A549 (cell line): ENCODE measurements around the gene MYRF. TPM values are rescaled to one million over a fixed set of nuclear protein-coding genes. Genes with fewer than 3 reads are reported as not detected.
A peak's percentile ranks its signal among the peaks of the same experiment; 100 is the strongest.

Experiments used
- ATAC-seq, 2 experiments: fragments of 200-7000 bp in 1 of 2; fragments of >200 bp in 1 of 2; cut with Nextera tagmentation in 1 of 2; cut with Tn5 transposase in 1 of 2; 3 replicates each; pipeline versions ENCODE4 v1.8.0 to v1.9.1; 2018 to 2020; ENCODE audit warnings: mild to moderate bottlenecking in 1 of 2, moderate library complexity in 1 of 2
- CTCF ChIA-PET: fragments of 300-600 bp; sonication (Branson Sonifier 250); formaldehyde crosslinking; extraction: SDS; loops from one replicate; lab custom pipeline; 2021; ENCODE audit warnings: antibody characterized with exemption, inconsistent platforms; lab: Yijun Ruan, JAX
- POLR2A ChIA-PET: fragments of 350-600 bp; formaldehyde crosslinking; extraction: SDS; loops from one replicate; lab custom pipeline; 2021; ENCODE audit warnings: antibody characterized with exemption, inconsistent platforms; lab: Yijun Ruan, JAX
- DNase-seq, 2 experiments: peaks; one replicate each; pipeline versions ENCODE4 v3.0.0 to v3.0.0-alpha.2; 2011 to 2016; ENCODE audit warnings: low read depth in 1 of 2, low spot score in 1 of 2
- FAIRE-seq: peaks from 2 replicates; lab custom pipeline; 2011; peaks lifted over from hg19 to GRCh38; lab: Jason Lieb, UNC
- H3K27ac ChIP-seq, 2 experiments: fragments of >200 bp; sonication (Bioruptor Twin); formaldehyde crosslinking; 3 replicates each; pipeline ENCODE4 v1.5.1; 2016 to 2017
- H3K4me1 ChIP-seq: fragments of >200 bp; sonication (Bioruptor Twin); formaldehyde crosslinking; 3 replicates; pipeline ENCODE4 v1.6.1; 2016
- H3K4me2 ChIP-seq: fragments of >200 bp; sonication (Bioruptor Twin); formaldehyde crosslinking; 3 replicates; pipeline ENCODE4 v1.6.1; 2016
- H3K4me3 ChIP-seq: fragments of >200 bp; sonication (Bioruptor Twin); formaldehyde crosslinking; 3 replicates; pipeline ENCODE4 v1.5.1; 2016
- H3K9me3 ChIP-seq: fragments of >200 bp; sonication (Bioruptor Twin); formaldehyde crosslinking; 3 replicates; pipeline ENCODE4 v1.6.1; 2016
- BHLHE40 ChIP-seq: IDR thresholded peaks from 2 replicates; pipeline ENCODE4 v1.6.1; 2012; ENCODE audit warnings: low read depth, low read length, inconsistent platforms
- CBX2 ChIP-seq: fragments of 200-600 bp; sonication (generic); IDR thresholded peaks from 2 replicates; pipeline ENCODE4 v1.6.1; 2016; ENCODE audit warnings: low read depth, mild to moderate bottlenecking, borderline replicate concordance
- HDAC2 ChIP-seq: fragments of 200-600 bp; sonication (generic); IDR thresholded peaks from 2 replicates; pipeline ENCODE4 v1.6.1; 2016
- HOXA7 ChIP-seq: fragments of 250-450 bp; sonication (Bioruptor Pico); IDR thresholded peaks from 2 replicates; pipeline ENCODE4 v1.5.0; 2020; ENCODE audit warnings: mild to moderate bottlenecking, moderate library complexity
- HOXB13 ChIP-seq: fragments of 250-450 bp; sonication (Bioruptor Pico); IDR thresholded peaks from 2 replicates; pipeline ENCODE4 v1.5.0; 2020; ENCODE audit warnings: low read depth, mild to moderate bottlenecking, moderate library complexity
- HOXB5 ChIP-seq: fragments of 250-450 bp; sonication (Bioruptor Pico); IDR thresholded peaks from 2 replicates; pipeline ENCODE4 v1.5.0; 2020; ENCODE audit warnings: mild to moderate bottlenecking, moderate library complexity
- JUNB ChIP-seq: fragments of >200 bp; sonication (Bioruptor Twin); formaldehyde crosslinking; IDR thresholded peaks from 2 replicates; pipeline ENCODE4 v1.6.1; 2016
- MYC ChIP-seq: IDR thresholded peaks from 2 replicates; pipeline ENCODE4 v1.6.1; 2012; ENCODE audit warnings: mild to moderate bottlenecking, inconsistent platforms, low read length, improper control_type of control experiment, borderline replicate concordance
- NPAS2 ChIP-seq: fragments of 250-450 bp; sonication (Bioruptor Pico); IDR thresholded peaks from 2 replicates; pipeline ENCODE4 v1.8.0; 2022; ENCODE audit warnings: mild to moderate bottlenecking, moderate library complexity, borderline replicate concordance
- POLR2A ChIP-seq: IDR thresholded peaks from 2 replicates; pipeline ENCODE4 v1.6.1; 2012; ENCODE audit warnings: mild to moderate bottlenecking, low read length
- POLR2AphosphoS2 ChIP-seq: conservative IDR thresholded peaks from 2 replicates; pipeline ENCODE4 v1.6.1; 2012; ENCODE audit warnings: low read length, improper control_type of control experiment, inconsistent platforms
- RAD21 ChIP-seq, 2 experiments: fragments of >200 bp in 1 of 2; sonication (Bioruptor Twin) in 1 of 2; formaldehyde crosslinking in 1 of 2; IDR thresholded peaks in 1 of 2; conservative IDR thresholded peaks in 1 of 2; 2 replicates in 1 of 2; 3 replicates in 1 of 2; pipeline ENCODE4 v1.6.1; 2012 to 2018; ENCODE audit warnings: inconsistent platforms in 1 of 2
- RCOR1 ChIP-seq: fragments of 150-350 bp; IDR thresholded peaks from 2 replicates; pipeline ENCODE4 v1.6.1; 2014; ENCODE audit warnings: antibody characterized with exemption, low read length, low read depth
- RFX5 ChIP-seq: fragments of 450-650 bp; IDR thresholded peaks from 2 replicates; pipeline ENCODE4 v1.7.1; 2014; ENCODE audit warnings: antibody characterized with exemption, mild to moderate bottlenecking, moderate library complexity
- SMC3 ChIP-seq: fragments of >200 bp; sonication (Bioruptor Twin); formaldehyde crosslinking; IDR thresholded peaks from 3 replicates; pipeline ENCODE4 v1.6.1; 2018; ENCODE audit warnings: inconsistent platforms
- ZC3H11A ChIP-seq: fragments of 450-650 bp; IDR thresholded peaks from 2 replicates; pipeline ENCODE4 v1.6.1; 2014; ENCODE audit warnings: antibody characterized with exemption, mild to moderate bottlenecking
- ZSCAN20 ChIP-seq: fragments of 250-450 bp; sonication (Bioruptor Pico); IDR thresholded peaks from 2 replicates; pipeline ENCODE4 v1.8.0; 2022; ENCODE audit warnings: mild to moderate bottlenecking, moderate library complexity
- WGBS: methylation state at CpG from one replicate; pipeline ENCODE4 v1.1.6; 2017; ENCODE audit errors: missing lambda C conversion rate; 5-methylcytosine and 5-hydroxymethylcytosine counted together
- polyA plus RNA-seq, 4 experiments: library from polyadenylated mRNA; depleted of rRNA in 3 of 4; stranded (reverse); fragments of >200 nt; fragmentation: RNase III in 1 of 4; extraction: RNeasy Plus Mini Kit Qiagen cat#74134 plus additional on column Dnase treatment in 1 of 4; gene quantifications; 2 replicates in 3 of 4; 3 replicates in 1 of 4; pipeline ENCODE4 v1.2.3, GENCODE V29; 2011 to 2017
- TF ChIP-seq, protein P1 (sequence below): fragments of >200 bp; sonication (Bioruptor Twin); formaldehyde crosslinking; IDR thresholded peaks from 3 replicates; pipeline ENCODE4 v1.5.1; 2016
- TF ChIP-seq, protein P2 (sequence below): fragments of 250-450 bp; sonication (Bioruptor Pico); IDR thresholded peaks from 2 replicates; pipeline ENCODE4 v1.5.0; 2021; ENCODE audit warnings: mild to moderate bottlenecking, moderate library complexity, borderline replicate concordance
- TF ChIP-seq, protein P3 (sequence below): fragments of 250-450 bp; sonication (Bioruptor Pico); IDR thresholded peaks from 2 replicates; pipeline ENCODE4 v1.5.0; 2020; ENCODE audit warnings: low read depth, mild to moderate bottlenecking, moderate library complexity
- TF ChIP-seq, protein P4 (sequence below): fragments of >200 bp; sonication (Bioruptor Twin); formaldehyde crosslinking; IDR thresholded peaks from 2 replicates; pipeline ENCODE4 v1.6.1; 2016
- TF ChIP-seq, protein P5 (sequence below): IDR thresholded peaks from 2 replicates; pipeline ENCODE4 v1.6.1; 2012

The MYRF gene
- polyA plus RNA-seq, 2 of the 4 experiments (the other 2 are of a cell fraction) = 14.7 to 22.3 TPM

DNA sequence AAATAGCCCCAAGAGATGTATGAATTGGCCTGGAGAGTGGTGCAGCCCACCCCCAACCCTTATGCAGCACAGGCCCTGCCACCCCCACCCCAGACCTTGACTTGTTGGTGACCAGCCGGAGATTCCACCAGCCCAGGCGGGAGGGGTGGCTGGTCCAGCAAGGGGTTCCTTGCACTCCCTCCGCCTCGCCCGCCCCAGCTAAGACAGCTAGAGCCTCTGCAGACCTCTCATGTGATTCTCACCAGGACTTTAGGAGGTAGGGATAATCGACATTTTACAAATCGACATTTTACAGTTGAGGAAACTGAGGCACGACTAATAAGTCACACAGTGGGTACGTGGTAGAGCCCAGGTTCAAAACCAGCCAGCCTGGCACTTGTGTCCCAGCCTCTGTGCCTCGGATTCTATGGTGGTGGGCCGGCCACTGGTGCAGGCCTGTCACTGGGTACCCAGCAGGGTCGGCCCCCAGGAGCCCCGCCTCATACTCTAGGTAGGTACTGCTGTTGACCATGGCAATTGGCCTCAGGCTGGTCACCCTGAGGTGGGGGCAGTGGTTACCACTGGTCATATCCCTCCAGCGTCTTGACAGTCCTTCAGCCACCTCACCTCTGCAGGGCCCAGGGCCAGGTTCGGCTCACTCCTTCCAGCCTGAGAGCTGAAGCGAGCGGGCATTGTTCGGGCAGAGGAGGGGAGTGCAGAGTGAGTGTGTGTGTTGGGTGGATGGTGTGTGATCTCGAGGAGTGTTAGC lies 35.0 kb upstream of the MYRF start (continued):
- TF ChIP-seq, protein P1, sequence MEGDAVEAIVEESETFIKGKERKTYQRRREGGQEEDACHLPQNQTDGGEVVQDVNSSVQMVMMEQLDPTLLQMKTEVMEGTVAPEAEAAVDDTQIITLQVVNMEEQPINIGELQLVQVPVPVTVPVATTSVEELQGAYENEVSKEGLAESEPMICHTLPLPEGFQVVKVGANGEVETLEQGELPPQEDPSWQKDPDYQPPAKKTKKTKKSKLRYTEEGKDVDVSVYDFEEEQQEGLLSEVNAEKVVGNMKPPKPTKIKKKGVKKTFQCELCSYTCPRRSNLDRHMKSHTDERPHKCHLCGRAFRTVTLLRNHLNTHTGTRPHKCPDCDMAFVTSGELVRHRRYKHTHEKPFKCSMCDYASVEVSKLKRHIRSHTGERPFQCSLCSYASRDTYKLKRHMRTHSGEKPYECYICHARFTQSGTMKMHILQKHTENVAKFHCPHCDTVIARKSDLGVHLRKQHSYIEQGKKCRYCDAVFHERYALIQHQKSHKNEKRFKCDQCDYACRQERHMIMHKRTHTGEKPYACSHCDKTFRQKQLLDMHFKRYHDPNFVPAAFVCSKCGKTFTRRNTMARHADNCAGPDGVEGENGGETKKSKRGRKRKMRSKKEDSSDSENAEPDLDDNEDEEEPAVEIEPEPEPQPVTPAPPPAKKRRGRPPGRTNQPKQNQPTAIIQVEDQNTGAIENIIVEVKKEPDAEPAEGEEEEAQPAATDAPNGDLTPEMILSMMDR = no peak
- TF ChIP-seq, protein P2, sequence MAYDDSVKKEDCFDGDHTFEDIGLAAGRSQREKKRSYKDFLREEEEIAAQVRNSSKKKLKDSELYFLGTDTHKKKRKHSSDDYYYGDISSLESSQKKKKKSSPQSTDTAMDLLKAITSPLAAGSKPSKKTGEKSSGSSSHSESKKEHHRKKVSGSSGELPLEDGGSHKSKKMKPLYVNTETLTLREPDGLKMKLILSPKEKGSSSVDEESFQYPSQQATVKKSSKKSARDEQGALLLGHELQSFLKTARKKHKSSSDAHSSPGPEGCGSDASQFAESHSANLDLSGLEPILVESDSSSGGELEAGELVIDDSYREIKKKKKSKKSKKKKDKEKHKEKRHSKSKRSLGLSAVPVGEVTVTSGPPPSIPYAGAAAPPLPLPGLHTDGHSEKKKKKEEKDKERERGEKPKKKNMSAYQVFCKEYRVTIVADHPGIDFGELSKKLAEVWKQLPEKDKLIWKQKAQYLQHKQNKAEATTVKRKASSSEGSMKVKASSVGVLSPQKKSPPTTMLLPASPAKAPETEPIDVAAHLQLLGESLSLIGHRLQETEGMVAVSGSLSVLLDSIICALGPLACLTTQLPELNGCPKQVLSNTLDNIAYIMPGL (CRISPR knock-in tag) = no peak

DNA sequence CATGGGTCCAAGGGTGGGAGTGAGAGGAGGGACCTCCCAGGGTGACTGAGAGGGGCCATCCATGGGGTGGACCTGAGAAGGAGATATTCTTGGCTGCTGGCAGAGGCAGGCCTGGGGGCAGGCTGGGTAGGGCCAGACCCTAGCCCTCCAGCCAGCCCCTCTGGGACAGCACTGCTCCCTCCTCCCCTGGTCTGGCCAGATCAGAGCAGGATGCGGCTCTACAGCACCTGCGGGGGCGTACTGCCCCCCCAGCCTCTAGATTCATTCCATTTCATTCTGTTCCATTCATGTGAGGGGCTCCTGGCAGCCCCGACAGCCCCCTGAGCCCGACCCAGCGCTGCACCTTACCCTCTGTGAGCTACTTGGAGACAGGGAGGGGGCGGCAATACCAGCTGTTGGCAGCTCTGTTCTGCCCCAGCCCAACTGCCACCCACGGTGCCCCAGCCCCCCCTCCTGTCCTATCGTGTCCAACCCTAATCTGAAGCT lies 34.3 kb upstream of the MYRF start:
- FAIRE-seq (no peak), ATAC-seq (peak in 1 of 2 experiments; percentile 16; a peak in 3 of 6 replicates)
- POLR2A ChIA-PET = no interaction called here
- TF ChIP-seq HDAC2 = no peak
- TF ChIP-seq, protein P3, sequence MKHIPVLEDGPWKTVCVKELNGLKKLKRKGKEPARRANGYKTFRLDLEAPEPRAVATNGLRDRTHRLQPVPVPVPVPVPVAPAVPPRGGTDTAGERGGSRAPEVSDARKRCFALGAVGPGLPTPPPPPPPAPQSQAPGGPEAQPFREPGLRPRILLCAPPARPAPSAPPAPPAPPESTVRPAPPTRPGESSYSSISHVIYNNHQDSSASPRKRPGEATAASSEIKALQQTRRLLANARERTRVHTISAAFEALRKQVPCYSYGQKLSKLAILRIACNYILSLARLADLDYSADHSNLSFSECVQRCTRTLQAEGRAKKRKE (CRISPR knock-in tag) = no peak
- TF ChIP-seq RAD21 (conservative IDR thresholded peaks at IDR 0.05 in 1 of 2, IDR thresholded peaks at IDR 0.05 in 1 of 2) = no peak
- no peak for TF ChIP-seq HOXA7 (CRISPR knock-in tag)
- no peak for TF ChIP-seq RCOR1
- no peak for TF ChIP-seq RFX5
- no peak for TF ChIP-seq MYC
- no peak for TF ChIP-seq HOXB13
- no peak for TF ChIP-seq ZC3H11A
- TF ChIP-seq, protein P4, sequence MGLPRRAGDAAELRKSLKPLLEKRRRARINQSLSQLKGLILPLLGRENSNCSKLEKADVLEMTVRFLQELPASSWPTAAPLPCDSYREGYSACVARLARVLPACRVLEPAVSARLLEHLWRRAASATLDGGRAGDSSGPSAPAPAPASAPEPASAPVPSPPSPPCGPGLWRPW = no peak
- no peak for TF ChIP-seq ZSCAN20 (CRISPR knock-in tag)
- no peak for TF ChIP-seq NPAS2 (CRISPR knock-in tag)
- TF ChIP-seq POLR2AphosphoS2 = no peak
- TF ChIP-seq POLR2A = no peak
- TF ChIP-seq CBX2 = no peak
- TF ChIP-seq HOXB5 (CRISPR knock-in tag) = no peak
- TF ChIP-seq BHLHE40 = no peak
- no peak for TF ChIP-seq SMC3
- no peak for TF ChIP-seq JUNB
- TF ChIP-seq, protein P5, sequence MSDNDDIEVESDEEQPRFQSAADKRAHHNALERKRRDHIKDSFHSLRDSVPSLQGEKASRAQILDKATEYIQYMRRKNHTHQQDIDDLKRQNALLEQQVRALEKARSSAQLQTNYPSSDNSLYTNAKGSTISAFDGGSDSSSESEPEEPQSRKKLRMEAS = no peak
- TF ChIP-seq, all 56 proteins: peak for 0
- Histone ChIP-seq H3K4me2 (0 out of 3 replicates have a peak overlapping the region, but pooled peaks have one; percentile 19), H3K4me1 (peaks cover 21% of the 10 kb centered on the region), H3K27ac (peak overlapping the region in 1 of 2 experiments; percentile 60; a peak in 2 of 6 replicates), H3K4me3 (no peak overlapping the region), H3K9me3 (no peaks in the 10 kb centered on the region)
- no peak for DNase-seq
- CTCF ChIA-PET = interaction anchor here (0.6 to 7.8 kb wide), 7 partner anchors 9 to 79 kb away, joined by 3 to 65 read pairs (median 5); no protein-coding TSS in a partner anchor
- WGBS = 72% methylated on average over 8 of the region's 9 CpGs
